HG03103 (cell line): Measurements from ENCODE around the gene PLXNA4.
"Not testable (repeated sequence)": the region's sequence is repeated elsewhere in the genome, so short reads cannot be mapped to it uniquely, and the experiment has no call there.

ENCODE experiments used
- ATAC-seq: cut with Tn5 transposase; IDR thresholded peaks from one replicate; pipeline ENCODE4 v1.9.1; 2021; ENCODE audit warnings: low read depth; ENCODE audit not compliant: unreplicated experiment

PLXNA4 gene

DNA sequence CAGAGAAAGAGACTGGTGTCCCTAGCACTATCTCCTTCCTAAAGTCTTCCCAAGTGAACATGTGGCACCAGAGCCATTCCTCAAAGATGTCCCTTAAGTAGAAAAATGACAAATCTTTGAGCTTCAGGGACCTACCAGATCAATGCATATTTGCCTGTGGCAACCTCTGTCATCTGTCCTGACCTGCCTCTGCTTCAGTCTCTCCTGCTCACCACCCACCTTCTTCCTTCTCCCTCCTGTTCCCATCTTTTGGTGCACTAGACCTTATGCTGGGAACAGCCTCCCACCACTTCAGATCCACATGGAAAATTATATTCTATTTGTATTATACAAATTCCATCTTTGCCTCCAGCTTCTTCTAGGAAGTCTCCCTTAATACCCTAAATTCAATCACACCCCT, 386.4 kb downstream of the PLXNA4 start:
- ATAC-seq = no peak

DNA sequence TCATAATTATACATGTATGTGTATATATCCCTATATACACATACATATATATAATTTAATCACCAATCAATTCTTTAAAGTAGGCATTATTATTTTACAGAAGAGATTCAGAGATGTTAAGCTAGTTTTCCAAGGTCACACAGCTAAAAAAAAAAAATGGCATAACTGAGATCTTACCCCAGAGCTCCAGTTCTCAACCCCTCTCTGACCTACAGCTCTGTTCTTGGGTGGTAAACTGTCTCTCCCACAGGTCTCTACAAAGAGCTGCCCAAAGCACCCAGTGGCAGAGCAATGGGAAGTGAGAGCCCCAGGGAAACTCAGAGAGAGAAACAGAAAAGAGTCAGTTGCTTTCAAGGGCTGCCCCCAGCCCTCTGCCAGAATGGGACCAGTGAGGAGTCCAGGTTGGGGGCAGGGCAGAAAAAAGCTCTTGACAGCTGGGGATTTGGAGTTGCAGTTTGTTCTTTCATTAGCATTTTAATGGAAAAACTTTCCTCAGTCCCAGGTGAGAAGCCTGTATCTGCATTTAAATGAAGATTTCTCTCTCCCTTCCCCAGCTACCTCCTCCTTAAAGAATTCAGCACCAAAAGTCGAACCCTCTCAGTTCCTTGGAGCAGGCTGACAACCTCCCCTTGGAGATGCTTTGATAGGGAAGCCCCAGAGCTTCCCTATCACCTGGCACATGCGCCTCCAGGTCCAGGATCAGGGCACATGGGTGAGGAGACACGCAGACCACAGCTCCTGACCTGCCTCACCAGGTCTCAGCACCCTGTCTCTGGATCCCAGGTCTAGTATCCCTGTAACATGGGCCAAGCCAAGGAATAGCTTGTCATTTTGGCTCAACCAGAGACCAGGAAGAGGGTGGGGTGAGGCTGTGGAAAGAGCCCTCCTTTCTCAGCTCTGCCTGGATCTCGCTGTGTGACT, 388.1 kb downstream of the PLXNA4 start:
- ATAC-seq = no peak

DNA sequence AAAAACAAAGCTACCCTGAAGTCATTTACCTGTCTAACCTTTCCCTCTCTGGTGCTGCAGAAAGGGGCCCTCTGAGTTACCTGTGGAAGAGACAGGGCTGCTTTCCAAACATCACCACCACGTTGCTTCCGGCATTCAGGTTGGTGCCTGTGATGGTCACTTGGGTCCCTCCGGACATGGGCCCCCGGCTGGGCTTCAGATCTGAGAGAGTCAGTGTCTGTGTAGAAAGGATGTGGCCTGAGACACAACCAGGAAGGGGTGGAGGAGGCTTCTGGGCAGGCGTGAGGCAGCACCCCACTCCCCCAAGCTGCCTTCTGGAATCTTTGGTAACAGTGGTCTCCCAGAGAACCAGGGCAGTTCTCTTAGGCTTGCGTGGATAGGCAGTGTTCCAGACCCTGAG, 388.9 kb downstream of the PLXNA4 start:
- ATAC-seq = no peak

DNA sequence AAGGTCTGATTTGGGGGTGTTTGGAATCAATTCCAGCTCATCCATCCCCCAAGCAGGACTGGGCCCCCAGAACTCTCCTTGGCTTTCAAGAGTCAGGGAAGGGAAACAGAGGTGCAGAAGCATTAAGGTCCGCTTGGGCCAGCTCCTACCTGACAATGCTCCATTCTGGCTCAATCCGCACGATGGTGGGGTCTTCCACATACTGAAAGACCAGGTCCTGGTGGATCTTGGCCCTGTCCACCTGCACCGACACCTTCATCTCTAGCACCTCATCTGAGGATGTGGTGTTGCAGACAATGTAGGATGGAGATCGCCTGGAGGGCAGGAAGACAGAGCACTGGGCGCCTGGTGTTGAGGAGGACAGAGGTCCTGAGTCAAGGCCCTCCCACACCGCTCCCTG, 391.1 kb downstream of the PLXNA4 start:
- ATAC-seq = no peak

DNA sequence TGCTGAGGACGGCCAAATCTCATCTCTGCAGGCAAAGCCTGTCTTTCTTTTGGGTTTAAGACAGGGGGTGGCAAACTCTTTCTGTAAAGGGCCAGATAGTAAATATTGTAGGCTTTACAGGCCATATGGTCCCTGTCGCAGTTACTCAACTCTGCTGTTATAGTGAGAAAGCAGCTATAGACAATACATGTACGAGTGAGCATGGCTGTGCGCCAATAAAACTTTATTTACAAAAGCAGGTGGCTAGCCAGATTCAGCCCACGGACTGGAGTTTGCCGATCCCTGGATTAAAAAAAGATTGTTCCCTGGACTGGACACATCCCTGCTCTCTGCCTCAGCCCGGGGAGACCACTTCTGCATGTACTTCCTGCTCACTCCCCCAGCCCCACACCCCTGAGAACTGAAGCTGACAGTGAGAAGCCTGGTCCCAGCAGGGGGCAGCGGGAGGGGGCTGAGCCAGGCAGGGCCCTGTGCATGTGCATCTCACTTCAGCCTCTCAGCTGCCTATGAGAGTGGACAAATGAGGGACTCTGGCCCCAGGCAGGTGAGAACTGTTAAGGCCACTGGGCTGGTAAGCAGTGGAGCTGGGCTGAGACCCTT, 392.4 kb downstream of the PLXNA4 start:
- no peak for ATAC-seq

DNA sequence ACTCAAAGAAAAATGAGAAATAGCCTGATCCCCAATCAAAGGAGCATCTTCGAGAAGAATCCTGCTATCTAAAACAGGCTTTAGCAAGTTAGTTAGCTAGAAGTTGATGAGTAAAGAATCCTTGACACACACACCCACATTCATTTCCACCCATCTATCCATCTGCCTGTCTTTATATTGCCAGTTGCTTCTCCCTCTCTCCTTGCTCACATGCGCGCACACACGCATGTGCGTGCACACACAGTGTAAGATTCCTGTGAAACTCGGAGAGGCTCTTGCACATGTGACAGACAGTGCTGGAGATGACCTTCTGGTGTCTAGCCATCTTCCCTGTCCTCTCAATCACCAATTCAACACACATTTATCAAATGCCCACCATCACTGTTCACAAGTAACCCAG, 393.3 kb downstream of the PLXNA4 start:
- no peak for ATAC-seq

DNA sequence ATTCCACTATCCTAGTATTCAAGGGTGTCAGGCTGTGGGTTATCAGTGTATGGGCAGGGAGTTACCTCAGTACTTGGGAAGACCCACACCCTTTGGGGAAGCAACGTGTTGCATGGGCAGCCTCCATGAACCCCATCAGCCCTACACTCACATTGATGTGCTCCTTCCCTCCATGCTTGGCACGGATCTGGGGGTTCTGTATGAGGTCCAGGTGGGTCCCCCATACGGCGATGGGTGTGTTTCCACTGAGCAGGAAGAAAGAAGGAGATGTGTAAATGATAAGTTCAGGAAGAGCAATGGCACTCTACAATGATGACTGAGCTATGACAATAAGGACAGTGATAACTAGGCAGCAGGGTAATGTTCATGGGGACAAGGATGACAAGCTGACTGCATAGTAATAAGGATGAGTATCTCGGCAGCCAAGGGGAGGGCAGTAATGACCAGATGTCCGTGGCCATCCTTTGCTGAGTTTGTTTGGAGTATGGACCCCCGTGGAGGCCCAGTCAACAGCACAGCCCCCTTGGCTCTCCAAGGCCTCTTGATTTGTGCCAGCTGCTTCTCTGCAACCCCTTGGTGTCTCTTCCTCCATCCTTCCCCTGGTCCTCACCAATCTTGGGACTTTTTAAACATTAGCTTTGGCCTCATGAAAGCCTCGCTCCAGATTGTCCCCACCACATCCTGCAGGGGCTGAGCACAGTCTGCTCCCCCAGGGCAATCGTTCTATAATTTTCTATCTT, 394.2 kb downstream of the PLXNA4 start:
- no peak for ATAC-seq

DNA sequence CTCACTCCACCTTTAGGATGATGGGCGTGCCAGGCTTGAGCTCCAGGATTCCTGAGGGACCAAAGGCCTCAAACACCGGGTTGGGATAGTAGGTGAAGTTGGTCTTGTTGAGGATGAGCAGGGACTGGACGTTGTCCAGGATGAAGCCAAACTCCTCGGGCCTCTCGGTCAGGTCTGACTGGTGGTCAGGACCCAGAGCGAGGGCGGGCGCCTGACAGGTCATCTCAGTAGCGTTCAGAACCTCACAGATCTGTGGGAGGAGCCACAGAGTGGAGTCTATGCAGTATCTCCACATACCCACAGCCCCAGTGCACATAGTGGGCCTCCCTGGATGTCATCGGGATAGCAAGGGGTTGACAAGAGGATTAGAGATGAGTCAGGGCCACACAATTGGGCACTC, 394.9 kb downstream of the PLXNA4 start:
- ATAC-seq = no peak

DNA sequence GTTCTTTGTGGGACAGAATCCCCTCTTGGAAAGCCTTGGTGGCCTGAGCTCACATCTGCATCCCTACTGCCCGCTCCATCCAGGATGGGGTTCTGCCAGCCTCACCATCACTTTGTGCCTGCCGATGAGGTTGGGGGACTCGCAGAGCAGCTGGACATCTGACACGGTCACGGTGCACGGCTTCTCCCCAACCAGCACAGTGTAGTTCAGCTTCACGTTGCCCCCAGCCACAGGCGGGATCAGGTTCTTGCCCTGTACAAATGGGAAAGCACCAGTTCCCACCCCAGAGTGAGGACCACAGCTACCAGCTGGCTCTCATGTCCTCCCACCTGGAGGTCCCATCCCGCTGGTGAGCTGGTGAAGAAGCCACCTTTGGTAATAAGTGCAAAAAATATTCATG, 395.8 kb downstream of the PLXNA4 start:
- ATAC-seq = no peak

DNA sequence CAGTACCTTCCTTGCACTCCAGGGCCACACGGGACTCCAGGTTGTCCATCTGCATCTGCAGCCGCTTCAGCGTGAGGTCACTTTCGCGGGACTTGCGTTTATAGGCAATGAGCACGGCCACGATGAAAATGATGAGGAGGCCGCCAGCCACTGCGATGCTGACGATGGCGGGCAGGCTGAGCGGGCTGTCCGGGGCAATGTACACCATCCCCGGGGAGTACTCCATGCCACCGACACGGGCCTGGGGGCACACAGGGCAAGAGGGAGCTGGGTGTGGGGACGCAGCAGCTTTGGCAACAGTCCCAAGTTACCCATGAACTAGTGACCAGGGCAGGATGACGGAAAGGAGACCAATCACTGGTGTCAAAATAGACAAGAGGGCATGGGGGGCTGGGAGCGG, 396.6 kb downstream of the PLXNA4 start:
- no peak for ATAC-seq

DNA sequence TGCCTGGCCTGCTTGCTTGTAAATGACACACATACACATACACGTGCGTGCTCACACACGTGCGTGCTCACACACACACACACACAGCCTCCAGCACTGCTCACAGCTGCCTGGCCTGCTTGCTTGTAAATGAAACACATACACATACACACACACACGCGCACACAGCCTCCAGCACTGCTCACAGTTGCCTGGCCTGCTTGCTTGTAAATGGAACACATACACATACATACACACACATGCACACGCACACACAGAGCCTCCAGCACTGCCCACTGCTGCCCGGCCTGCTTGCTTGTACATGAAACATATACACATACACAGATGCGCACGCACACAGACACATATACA, 397.2 kb downstream of the PLXNA4 start:
- ATAC-seq = no peak

DNA sequence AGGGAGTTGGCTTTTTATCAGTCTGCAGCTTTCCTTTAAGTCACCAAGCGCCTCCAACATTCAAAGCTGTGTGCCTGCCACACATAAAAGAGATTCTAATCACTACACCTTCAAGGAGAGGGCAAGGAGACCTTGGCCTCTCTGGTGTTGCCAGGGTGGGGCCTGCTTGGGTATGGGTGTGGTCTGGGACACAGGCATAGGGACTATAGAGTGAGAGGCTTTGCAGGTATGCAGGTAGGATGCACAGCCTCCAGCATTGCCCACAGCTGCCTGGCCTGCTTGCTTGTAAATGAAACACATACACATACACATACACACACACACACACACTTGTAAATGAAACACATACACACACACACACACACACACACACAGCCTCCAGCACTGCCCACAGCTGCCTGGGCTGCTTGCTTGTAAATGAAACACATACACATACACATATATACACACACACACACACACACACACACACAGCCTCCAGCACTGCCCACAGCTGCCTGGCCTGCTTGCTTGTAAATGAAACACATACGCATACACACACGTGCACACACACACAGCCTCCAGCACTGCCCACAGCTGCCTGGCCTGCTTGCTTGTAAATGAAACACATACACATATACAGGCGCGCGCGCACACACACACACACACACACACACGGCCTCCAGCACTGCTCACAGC, 397.7 kb downstream of the PLXNA4 start:
- not testable (repeated sequence) for ATAC-seq

DNA sequence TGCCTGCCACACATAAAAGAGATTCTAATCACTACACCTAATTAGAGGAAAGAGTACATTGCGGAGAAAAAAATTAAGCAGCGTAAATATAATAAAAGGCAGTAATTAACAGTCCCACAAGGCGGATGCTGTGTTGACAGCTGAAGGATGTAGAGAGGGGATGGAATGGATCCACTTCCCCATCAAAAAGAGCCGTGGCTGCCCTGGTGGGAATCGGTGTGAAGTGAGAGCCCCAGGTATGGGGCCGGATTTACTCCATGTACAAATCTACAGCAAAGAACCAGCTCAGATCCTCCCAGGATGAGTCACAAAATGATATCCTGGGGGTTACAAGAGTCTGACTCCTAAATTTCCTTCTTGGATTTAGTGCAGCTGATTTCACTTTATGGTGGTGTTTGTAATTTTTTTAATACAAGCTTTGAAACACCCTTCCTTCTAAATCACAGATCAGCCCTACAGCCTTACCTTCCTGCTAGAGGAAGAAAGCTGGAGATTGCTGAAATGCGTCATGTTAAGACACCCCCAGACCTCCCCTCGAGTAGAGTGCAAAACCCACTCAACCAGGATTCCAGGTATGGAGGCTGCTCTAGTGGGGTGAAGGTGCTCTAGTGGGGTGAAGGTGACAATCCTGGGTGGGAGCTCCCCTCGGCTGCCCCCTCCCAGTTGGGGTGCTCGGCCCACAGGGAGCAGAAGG, 398.4 kb downstream of the PLXNA4 start:
- ATAC-seq = no peak

DNA sequence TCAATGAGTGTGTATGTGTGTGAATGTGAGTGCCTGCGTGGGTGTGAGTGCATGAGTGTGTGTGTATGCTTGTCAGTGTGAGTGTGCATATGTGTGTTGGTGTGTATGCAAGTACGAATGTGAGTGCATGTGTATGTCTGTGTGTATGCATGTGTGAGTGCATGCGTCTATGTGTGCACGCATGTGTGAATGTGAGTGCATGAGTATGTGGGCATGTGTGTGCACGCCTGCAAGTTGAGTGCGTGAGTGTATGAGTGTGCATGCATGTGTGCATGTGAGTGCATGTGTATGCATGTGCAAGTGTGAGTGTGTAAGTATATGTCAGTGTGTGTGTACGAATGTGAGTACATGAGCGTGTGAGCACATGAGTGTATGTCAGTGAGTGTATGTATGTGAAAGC, 399.6 kb downstream of the PLXNA4 start:
- ATAC-seq = no peak

DNA sequence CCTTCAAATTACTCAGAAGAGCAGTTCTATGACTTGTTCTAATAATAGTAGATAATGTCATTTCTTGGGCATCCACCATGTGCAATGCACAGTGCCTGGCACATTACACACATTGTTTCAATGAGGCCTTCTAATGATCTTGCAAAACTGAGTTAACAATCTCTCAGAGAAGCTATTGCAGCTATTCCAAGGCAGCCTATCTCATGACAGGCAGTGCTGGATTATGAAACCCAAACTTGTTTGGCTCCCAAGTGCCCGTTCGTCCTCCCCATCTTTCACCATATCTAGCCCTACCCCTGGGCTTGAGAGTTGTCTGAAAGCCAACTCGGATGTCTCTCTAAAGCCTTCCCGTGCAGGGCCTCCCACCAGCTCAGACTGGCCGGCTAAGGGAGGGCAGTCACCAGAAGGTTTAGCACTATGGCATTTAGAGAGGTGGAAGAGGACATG, 405.1 kb downstream of the PLXNA4 start:
- no peak for ATAC-seq

DNA sequence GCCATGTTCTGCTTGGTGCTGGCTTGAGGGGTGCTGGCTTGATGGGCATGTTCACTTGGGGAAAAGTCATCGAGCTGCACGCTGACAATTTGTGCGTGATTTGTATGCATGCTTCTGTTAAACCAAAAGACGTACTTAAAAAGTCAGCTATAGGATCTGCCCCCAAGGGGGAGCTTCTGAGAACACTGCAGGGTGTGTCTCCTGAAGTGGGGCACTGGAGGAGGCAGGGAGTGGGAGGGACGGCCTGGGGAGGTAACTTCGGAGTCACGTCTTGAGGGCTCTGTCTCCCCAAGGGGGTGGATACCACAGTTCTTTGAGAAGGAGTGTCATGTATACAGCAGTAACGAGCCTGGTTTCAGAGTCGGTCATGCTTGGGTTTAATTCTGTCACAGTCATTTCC, 406.5 kb downstream of the PLXNA4 start:
- no peak for ATAC-seq

DNA sequence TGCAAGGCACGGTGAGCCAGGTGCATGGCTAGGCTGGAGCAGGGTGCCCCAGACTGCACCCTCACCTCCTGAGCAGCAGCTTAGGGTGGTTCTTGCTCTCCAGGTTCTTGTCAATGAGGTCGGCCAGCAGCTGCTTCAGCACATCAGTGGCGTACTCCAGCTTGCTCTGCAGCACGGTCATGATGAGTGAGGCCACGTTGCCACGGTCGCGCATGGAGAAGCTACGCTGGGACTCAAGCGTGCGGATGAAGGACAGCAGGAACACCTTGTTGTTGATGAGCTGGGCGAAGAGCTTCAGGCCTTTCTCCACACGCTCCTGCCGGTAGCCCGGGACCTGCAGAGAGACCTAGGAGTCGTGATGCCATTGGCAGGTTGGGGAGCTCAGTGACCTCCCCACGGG, 408.0 kb downstream of the PLXNA4 start:
- no peak for ATAC-seq

DNA sequence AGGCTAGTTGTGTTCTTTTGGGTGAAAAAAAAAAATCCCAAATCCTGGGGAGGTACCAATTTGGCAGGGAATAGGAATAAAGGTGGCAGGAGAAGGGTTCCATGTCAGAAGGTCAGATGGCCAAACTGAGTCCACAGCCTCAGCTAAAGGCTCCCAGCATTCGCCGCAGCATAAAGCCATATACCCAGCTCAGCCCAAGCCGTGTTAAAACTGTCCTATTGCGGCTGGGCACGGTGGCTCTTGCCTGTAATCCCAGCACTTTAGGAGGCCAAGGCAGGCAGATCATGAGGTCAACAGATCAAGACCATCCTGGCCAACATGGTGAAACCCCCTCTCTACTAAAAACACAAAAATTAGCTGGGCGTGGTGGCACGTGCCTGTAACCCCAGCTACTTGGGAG, 410.6 kb downstream of the PLXNA4 start:
- ATAC-seq = not testable (repeated sequence)

DNA sequence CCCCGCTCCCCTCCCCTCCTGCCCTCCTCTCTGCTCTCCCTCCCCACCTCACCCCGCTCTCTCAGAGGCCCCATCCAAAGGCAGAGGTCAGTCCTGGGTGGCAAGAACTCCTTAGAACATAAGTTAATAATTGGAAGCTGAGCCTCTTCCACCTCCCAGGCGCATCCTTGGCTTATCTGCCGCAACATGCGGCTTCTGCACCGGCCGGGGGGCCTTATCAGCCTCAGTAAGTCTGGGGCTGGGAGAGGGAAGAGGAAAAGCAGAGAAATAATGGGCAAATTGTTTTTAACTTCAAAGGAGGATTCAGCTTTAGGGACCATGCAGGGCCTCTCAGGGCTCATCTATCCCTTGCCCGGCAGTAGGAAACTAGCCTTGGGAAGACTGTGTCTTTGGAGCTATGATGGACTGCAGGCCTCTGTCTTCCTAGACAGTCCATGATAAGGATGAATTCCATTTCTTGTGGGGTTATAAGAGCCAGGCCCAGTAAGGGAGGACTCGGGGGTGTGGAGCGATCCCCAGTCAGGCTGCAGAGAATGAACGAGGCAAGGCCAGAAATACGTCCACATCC, 411.6 kb downstream of the PLXNA4 start:
- no peak for ATAC-seq

DNA sequence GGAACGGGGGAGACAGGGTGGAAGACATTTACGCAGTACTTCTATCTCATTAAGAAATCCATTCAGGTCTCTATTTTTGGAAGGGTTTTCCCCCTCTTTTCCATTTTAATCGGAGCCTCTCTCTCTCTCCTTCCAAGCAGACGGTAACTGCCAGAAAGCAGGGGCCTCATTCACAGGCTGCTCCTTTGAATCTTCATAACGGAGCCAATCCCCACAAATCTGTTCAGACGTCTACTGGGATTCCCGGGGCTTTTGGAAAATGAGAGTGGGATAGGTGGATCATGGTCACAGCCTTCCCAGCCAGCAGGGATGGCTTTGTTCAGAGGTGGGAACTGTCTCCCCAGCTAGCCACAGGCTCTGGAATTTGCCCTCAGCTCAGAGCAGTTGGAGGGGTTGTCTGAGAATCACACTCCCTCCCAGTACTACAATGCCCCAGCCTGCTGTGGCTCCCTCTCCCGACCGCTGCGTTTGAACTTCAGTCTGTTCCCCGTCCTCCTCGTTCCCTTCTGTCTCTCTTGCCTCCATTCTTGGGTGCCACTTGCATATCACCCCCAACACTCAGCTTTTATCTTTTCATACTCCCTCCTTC, 413.6 kb downstream of the PLXNA4 start:
- no peak for ATAC-seq
